Small intestine (tissue), 7 donors: Measurements from ENCODE around the gene FXYD3. TPM values are rescaled to one million over a fixed set of nuclear protein-coding genes. Genes with fewer than 3 reads are reported as not detected.
A peak's percentile ranks its signal among the peaks of the same experiment; 100 is the strongest.

Experiments used
- DNase-seq, 2 donors: peaks; one replicate each; pipeline versions ENCODE4 v3.0.0 to v3.0.0-alpha.2; 2013
- FAIRE-seq: peaks from 2 replicates; lab custom pipeline; 2012; peaks lifted over from hg19 to GRCh38; lab: Jason Lieb, UNC
- H3K27ac ChIP-seq, 3 donors: one replicate each; pipeline ENCODE4 v1.5.1; 2013; ENCODE audit warnings: low read length in 2 of 3, mild to moderate bottlenecking in 2 of 3, control low read depth in 1 of 3, inconsistent platforms in 1 of 3, low read depth in 1 of 3, moderate library complexity in 1 of 3
- H3K27me3 ChIP-seq, 3 donors: one replicate each; pipeline ENCODE4 v1.6.1; 2013; ENCODE audit warnings: low read length in 3 of 3, inconsistent platforms in 1 of 3; ENCODE audit not compliant: control insufficient read depth in 3 of 3, insufficient read depth in 3 of 3
- H3K36me3 ChIP-seq, 3 donors: one replicate each; pipeline ENCODE4 v1.6.1; 2013; ENCODE audit warnings: low read length in 3 of 3, inconsistent platforms in 1 of 3, low read depth in 1 of 3, mild to moderate bottlenecking in 1 of 3, moderate library complexity in 1 of 3; ENCODE audit not compliant: control insufficient read depth in 3 of 3, insufficient read depth in 2 of 3
- H3K4me1 ChIP-seq, 3 donors: one replicate each; pipeline ENCODE4 v1.6.1; 2013; ENCODE audit warnings: low read length in 2 of 3, inconsistent platforms in 1 of 3, low read depth in 1 of 3, mild to moderate bottlenecking in 1 of 3, moderate library complexity in 1 of 3; ENCODE audit not compliant: control insufficient read depth in 3 of 3, insufficient read depth in 2 of 3
- H3K4me3 ChIP-seq, 3 donors: one replicate each; pipeline ENCODE4 v1.5.1; 2013; ENCODE audit warnings: low read length in 3 of 3, control low read depth in 1 of 3, inconsistent platforms in 1 of 3, low read depth in 1 of 3, mild to moderate bottlenecking in 1 of 3, moderate library complexity in 1 of 3
- H3K9me3 ChIP-seq, 2 donors: one replicate each; pipeline ENCODE4 v1.6.1; 2013; ENCODE audit warnings: low read depth in 1 of 2, low read length in 1 of 2; ENCODE audit not compliant: control insufficient read depth in 2 of 2, insufficient read depth in 1 of 2
- WGBS, 3 donors: extraction: QIAGEN DNeasy Blood & Tissue Kit; methylation state at CpG; one replicate each; pipeline ENCODE4 v1.1.7; 2013; 5-methylcytosine and 5-hydroxymethylcytosine counted together
- polyA plus RNA-seq, 4 donors: library from polyadenylated mRNA; stranded (reverse) in 3 of 4; unstranded in 1 of 4; fragments of 200-250 nt in 3 of 4; fragments of 120-200 nt in 1 of 4; gene quantifications; one replicate each; pipeline versions ENCODE4 v1.2.1 to v1.2.3, GENCODE V29; 2013
- donor health status: healthy with polysubstance abuse.
- donor health status: control.
- donor health status: control.
- donor health status: Bipolar disorder and iron deficiency.
- donor health status: healthy.

The FXYD3 gene
- polyA plus RNA-seq, 4 donors: 72.7 to 803 (median 118) TPM

DNA sequence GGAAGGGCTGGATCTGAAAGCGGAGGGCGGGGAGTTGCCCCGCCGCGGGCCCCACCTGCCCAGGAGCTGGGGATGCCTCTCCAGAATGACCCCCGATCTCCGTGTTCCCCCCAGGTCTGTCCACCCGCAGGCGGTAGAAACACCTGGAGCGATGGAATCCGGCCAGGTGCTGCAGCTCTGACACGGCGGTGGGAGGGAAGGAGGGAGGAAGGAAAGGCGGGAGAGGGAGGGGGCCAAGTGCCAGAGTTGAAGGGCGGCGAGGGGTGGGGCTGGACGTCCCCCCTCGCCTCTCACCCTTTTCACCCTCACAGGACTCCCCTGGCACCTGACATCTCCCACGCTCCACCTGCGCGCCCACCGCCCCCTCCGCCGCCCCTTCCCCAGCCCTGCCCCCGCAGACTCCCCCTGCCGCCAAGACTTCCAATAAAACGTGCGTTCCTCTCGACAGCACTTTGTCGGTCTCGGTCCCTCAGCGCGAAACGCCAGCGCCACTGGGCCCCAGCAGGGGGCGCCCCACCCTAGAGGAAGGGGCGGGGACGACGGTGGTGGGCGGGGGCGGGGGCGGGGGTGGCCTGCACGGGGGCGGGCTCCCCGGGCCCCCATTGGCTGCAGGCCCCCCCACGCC lies 27.1 kb downstream of the FXYD3 start:
- no peak overlapping the region for H3K27ac ChIP-seq
- FAIRE-seq (no peak), DNase-seq (peak; percentile 13 to 64)
- peaks cover 0 to 49% (median 0%) of the 10 kb centered on the region in 3 donors for H3K27me3 ChIP-seq
- 2 to 5% (median 3%) methylated on average over 25 to 45 of the region's 46 CpGs for WGBS, 3 donors
- no peaks in the 10 kb centered on the region for H3K9me3 ChIP-seq
- H3K4me1 ChIP-seq: peaks cover 0 to 45% (median 5%) of the 10 kb centered on the region in 3 donors
- no peak overlapping the region for H3K4me3 ChIP-seq
- no peaks in the 10 kb centered on the region for H3K36me3 ChIP-seq

DNA sequence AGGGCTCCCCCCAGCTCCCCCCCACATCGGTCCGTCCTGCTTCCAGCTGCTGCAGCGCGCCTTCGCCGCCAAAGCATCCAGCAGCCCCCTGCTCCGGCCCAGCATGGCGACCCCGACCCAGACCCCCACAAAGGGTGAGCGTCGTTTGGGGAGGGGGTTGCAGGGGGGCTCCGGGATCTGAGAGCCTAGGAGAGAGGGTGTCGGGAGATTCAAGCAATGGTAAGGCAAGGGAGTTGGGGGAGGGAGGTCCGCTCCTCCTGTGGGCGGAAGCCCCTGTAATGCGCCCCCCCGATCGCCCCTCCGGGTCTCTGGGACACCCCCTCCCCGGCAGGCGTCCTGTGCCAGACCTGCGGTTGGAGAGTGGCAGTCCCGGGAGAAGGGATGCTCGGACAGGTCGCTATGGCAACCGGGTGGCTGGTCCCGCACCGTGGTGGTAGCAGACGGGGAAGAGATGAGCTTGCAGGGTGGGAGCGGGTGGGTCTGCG lies 27.6 kb downstream of the FXYD3 start, which contains the start of gene FXYD7:
FXYD7 (plus strand) TSS at position 25 of the 485 bp plus-strand sequence; CDS start at position 104, 79 bp downstream.
- FAIRE-seq: no peak
- no peak for DNase-seq
- Histone ChIP-seq H3K4me1 (peaks cover 0 to 43% (median 5%) of the 10 kb centered on the region in 3 donors), H3K9me3 (no peaks in the 10 kb centered on the region), H3K27me3 (peaks cover 0 to 49% (median 0%) of the 10 kb centered on the region in 3 donors), H3K4me3 (peak within 1 kb of the TSS in 1 of 3 donors; percentile 14), H3K27ac (no peak within 1 kb of the TSS), H3K36me3 (no peaks in the 10 kb centered on the region)
- 5 to 11% (median 11%) methylated on average over 19 to 31 of the region's 31 CpGs for WGBS, 3 donors

DNA sequence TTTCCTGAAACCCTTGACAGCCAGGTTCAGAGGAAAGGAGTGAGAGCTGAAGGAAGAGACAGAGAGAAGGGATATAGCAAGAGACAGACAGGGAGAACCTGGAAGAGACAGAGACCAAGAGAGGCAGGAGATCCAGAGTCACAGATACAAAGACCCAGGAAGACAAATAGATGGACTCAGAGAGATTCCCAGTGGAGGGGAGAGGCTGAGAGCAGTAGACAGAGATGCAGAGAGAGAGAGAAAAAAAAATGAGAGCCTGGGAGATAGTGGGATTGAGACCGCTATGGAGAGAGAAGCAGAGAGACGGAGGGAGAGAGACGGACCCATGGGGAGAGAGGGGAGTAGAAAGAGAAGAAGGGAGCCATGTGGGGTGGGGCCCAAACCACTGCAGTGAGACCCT lies 28.2 kb downstream of the FXYD3 start:
- peaks cover 0 to 37% (median 5%) of the 10 kb centered on the region in 3 donors for H3K4me1 ChIP-seq
- H3K27me3 ChIP-seq: peaks cover 0 to 49% (median 0%) of the 10 kb centered on the region in 3 donors
- H3K36me3 ChIP-seq: no peaks in the 10 kb centered on the region
- DNase-seq (no peak), FAIRE-seq (no peak)
- no peaks in the 10 kb centered on the region for H3K9me3 ChIP-seq
- H3K4me3 ChIP-seq: no peak overlapping the region
- WGBS, 3 donors: 30 to 39% (median 34%) methylated on average over 3 of the region's 3 CpGs
- no peak overlapping the region for H3K27ac ChIP-seq

DNA sequence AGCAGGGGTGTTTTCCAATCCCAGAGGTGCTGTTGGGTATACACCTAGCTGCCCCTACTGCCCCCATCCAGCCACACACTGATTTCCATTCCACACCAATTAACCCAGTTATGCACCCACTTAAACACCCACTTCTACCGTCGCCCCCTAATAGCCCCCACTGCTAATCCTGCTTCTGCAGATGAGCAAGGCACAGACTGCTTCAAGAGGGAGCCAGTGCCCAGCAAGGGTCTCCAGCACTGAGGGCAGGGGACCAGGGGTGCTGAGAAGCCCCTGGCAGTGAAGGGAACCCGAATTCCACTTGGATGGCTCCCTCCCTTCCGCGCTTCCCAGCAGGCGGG lies 28.6 kb downstream of the FXYD3 start:
- Histone ChIP-seq H3K4me3 (no peak overlapping the region), H3K36me3 (no peaks in the 10 kb centered on the region), H3K27ac (no peak overlapping the region), H3K27me3 (peaks cover 0 to 49% (median 0%) of the 10 kb centered on the region in 3 donors), H3K9me3 (no peaks in the 10 kb centered on the region), H3K4me1 (peaks cover 0 to 33% (median 5%) of the 10 kb centered on the region in 3 donors)
- DNase-seq (no peak), FAIRE-seq (no peak)
- 0 to 31% (median 27%) methylated on average over 3 to 6 of the region's 6 CpGs for WGBS, 3 donors

DNA sequence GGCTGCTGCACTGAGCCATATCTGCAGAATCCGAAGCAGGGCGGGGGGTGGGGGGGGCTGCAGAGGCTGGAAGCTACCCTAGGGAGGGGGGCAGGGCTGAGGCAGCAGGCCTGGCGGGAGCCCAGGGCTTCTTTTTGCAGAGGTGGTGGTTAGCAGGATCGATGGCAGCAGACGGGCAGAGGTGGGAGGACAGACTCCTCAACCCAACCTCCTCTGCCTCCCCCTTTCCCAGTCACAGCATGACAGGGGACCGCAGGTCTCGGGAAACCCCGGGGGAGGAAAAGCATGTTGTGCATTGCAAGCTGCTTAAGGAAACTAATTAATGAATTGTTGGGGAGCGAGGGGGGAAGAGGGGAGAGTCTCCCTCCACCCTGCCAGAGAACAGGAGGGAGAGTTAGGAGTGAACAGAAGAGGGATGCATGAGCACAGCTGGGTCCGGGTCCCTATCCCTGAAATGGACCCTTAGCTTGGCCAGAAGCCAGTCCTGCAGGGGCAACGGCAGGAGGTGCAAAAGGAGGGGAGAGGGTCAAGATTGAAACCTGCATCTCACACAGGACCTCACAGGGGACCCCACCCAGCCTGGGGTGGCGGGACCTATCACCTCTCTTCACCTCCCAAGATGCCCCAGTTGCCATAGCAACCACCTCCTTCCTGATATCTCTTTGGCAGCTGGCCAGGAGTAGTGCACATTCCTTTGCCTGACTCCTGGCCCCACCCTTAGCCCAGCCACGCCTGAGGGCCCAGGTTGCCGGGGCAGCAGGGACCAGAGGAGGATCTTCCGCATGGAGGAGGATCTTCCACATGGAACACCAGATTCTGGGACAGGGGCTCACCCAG lies 29.2 kb downstream of the FXYD3 start:
- peaks cover 0 to 46% (median 0%) of the 10 kb centered on the region in 3 donors for H3K27me3 ChIP-seq
- H3K9me3 ChIP-seq: no peaks in the 10 kb centered on the region
- H3K4me3 ChIP-seq: no peak overlapping the region
- 8 to 22% (median 14%) methylated on average over 15 of the region's 15 CpGs for WGBS, 3 donors
- H3K27ac ChIP-seq: no peak overlapping the region
- no peaks in the 10 kb centered on the region for H3K36me3 ChIP-seq
- DNase-seq (peak; percentile 86 to 93), FAIRE-seq (no peak)
- peaks cover 0 to 28% (median 5%) of the 10 kb centered on the region in 3 donors for H3K4me1 ChIP-seq

DNA sequence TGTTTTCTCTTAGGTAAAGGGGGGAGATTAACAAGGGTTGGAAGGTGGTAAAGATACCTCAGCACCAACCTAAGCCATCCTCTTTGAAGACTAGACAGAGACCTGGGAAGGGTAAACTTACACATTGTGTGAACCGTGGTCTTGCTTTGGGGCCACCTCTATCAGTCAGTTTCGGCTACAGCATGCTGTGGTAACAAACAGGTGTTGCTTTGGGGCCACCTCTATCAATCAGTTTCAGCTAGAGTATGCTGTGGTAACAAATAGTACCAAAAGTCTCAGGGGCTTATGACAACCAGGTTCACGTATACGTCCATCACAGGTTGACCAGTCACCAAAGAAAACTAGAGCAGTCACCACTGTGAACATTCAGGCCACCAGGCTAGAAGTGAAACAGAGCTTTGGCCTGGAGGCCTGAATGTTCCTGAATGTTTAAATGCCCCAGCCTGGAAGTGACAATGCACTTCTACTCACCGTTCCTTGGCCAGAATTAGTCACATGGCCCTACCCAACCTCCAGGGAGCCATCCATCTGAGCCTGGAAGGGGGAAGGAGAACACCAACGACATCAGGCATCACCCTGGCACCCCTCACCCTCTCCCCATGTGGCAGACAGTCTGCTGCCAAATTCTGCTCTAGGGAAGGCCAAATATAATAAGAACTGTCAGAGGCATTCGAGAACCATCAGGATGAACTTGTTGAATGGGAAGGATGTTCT lies 31.3 kb downstream of the FXYD3 start:
- peaks cover 0 to 12% (median 5%) of the 10 kb centered on the region in 3 donors for H3K4me1 ChIP-seq
- WGBS, 3 donors: 73 to 77% (median 74%) methylated on average over 7 of the region's 7 CpGs
- no peak overlapping the region for H3K27ac ChIP-seq
- DNase-seq (no peak), FAIRE-seq (no peak)
- H3K9me3 ChIP-seq: no peaks in the 10 kb centered on the region
- H3K27me3 ChIP-seq: peaks cover 0 to 31% (median 2%) of the 10 kb centered on the region in 3 donors
- H3K36me3 ChIP-seq: no peaks in the 10 kb centered on the region
- no peak overlapping the region for H3K4me3 ChIP-seq

DNA sequence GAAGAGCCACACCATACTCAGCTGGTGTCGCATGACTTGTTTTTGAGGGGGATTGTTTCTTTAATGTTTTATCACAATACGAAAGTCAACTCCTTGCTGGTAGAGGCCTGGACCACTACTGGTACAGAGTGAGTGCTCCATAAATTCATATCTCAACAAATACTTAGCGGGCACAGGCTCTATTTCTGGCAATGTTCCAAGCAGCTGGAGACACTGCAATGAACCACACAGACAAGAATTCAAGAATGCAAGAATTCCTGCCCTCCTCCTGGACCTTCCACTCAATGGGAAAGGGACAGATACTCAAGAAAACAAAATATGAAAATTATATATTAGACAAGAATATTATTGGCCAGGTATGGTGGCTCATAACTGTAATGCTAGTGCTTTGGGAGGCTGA lies 33.8 kb downstream of the FXYD3 start:
- H3K27me3 ChIP-seq: peaks cover 0 to 21% (median 2%) of the 10 kb centered on the region in 3 donors
- H3K36me3 ChIP-seq: no peaks in the 10 kb centered on the region
- peaks cover 0 to 13% (median 7%) of the 10 kb centered on the region in 3 donors for H3K4me1 ChIP-seq
- no peak overlapping the region for H3K27ac ChIP-seq
- no peak overlapping the region for H3K4me3 ChIP-seq
- H3K9me3 ChIP-seq: no peaks in the 10 kb centered on the region
- WGBS, 3 donors: 71 to 82% (median 77%) methylated on average over 3 of the region's 3 CpGs
- no peak for FAIRE-seq
- no peak for DNase-seq

DNA sequence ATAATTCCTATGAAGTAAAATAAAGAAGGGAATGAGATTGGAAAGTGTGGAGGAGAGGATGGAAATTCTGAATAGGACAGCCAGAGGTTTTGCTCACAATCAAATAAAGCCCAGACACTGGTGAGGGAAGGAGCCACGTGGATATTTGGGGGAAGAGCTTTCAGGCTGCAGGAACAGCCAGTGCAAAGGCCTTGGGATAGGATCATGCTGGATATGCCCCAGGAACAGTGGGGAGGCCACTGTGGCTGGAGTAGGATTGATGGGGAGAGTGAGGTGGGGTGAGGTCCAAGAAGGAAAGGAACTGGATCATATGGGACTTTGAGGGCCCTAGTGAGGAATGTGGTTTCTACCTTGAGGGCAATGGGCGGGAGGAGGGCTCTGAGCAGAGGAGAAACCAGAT lies 34.8 kb downstream of the FXYD3 start:
- FAIRE-seq (no peak), DNase-seq (no peak)
- Histone ChIP-seq H3K36me3 (no peaks in the 10 kb centered on the region), H3K4me3 (no peak overlapping the region), H3K9me3 (no peaks in the 10 kb centered on the region), H3K27ac (no peak overlapping the region), H3K4me1 (peaks cover 0 to 10% (median 7%) of the 10 kb centered on the region in 3 donors), H3K27me3 (peaks cover 0 to 14% (median 2%) of the 10 kb centered on the region in 3 donors)
- WGBS, 3 donors: 53 to 75% (median 56%) methylated on average over 2 of the region's 2 CpGs
